ENCODE results near the gene TOR4A. TPM values are rescaled to one million over a fixed set of nuclear protein-coding genes. Genes with fewer than 3 reads are reported as not detected.

The TOR4A gene
- total RNA-seq, 1 donor from 2014 or later: 1.5 TPM

DNA sequence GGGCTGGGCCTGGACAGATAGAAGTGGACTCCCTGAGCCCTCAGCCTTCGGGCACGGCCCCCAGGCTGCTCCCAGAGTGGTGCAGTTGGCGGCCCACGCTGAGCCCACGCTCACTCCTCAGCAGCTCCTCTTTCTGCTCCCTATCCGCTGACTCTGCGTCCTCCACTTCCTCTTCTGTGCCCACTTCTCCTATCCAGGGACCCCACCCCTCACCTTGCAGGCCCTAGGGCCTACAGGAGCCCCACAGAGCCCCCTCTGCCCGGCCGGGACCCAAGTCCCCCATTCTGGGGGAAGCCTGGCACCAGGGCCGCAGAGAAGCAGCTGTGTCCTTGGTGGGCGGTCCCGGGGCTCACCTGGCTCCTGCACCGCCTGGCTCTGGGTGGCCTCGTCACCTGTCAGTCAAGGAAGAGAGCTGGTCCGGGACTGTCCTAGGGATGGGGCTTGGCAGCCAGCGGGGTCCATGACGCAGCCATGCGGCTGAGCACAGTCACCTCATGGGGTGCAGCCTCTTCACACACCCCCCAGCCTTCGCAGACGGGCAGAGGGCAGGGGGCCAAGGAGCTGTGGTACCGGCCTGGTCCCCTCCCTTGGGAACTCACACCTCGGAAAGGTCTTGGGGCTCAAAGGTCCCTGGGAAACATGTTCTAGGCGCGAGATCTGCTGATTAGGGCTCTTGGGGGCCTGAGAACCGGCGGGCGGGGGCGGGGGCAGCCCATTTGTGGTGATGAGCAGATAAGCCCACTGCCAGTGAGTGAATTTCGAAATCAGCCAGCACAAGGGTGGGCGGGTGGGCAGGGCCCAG, 29.9 kb downstream of the TOR4A start:
- H3K4me3 Mint-ChIP-seq (ENCODE audit: unreplicated experiment): no peak overlapping the region
- peaks cover 3% of the 10 kb centered on the region for H3K4me1 Mint-ChIP-seq (ENCODE audit: low read depth, unreplicated experiment)
- H3K27me3 Mint-ChIP-seq (ENCODE audit: unreplicated experiment): no peaks in the 10 kb centered on the region
- no peak overlapping the region for H3K27ac Mint-ChIP-seq (ENCODE audit: unreplicated experiment)
- H3K9me3 Mint-ChIP-seq (ENCODE audit: unreplicated experiment): peaks cover 4% of the 10 kb centered on the region
- TF ChIP-seq CTCF (IDR thresholded peaks at IDR 0.05; ENCODE audit: partially characterized antibody, unreplicated experiment): no peak
- DNase-seq: no peak
- H3K36me3 Mint-ChIP-seq (ENCODE audit: unreplicated experiment): no peaks in the 10 kb centered on the region

- DNase-seq: peak; percentile 69
- H3K27me3 Mint-ChIP-seq (ENCODE audit: unreplicated experiment): no peaks in the 10 kb centered on the region
- no peak for TF ChIP-seq CTCF (IDR thresholded peaks at IDR 0.05; ENCODE audit: partially characterized antibody, unreplicated experiment)
- H3K27ac Mint-ChIP-seq (ENCODE audit: unreplicated experiment): peak overlapping the region; percentile 38
- H3K36me3 Mint-ChIP-seq (ENCODE audit: unreplicated experiment): no peaks in the 10 kb centered on the region
- peaks cover 4% of the 10 kb centered on the region for H3K9me3 Mint-ChIP-seq (ENCODE audit: unreplicated experiment)
- peaks cover 3% of the 10 kb centered on the region for H3K4me1 Mint-ChIP-seq (ENCODE audit: low read depth, unreplicated experiment)
- H3K4me3 Mint-ChIP-seq (ENCODE audit: unreplicated experiment): no peak overlapping the region
Measured at GRCh38 chr9:137308057-137308619, 30.6 kb downstream of the TOR4A start.

- Mint-ChIP-seq H3K27me3 (ENCODE audit: unreplicated experiment) (no peaks in the 10 kb centered on the region), H3K4me3 (ENCODE audit: unreplicated experiment) (no peak overlapping the region), H3K4me1 (ENCODE audit: low read depth, unreplicated experiment) (peaks cover 5% of the 10 kb centered on the region), H3K9me3 (ENCODE audit: unreplicated experiment) (peaks cover 4% of the 10 kb centered on the region), H3K27ac (ENCODE audit: unreplicated experiment) (no peak overlapping the region), H3K36me3 (ENCODE audit: unreplicated experiment) (no peaks in the 10 kb centered on the region)
- TF ChIP-seq CTCF (IDR thresholded peaks at IDR 0.05; ENCODE audit: partially characterized antibody, unreplicated experiment): no peak
- no peak for DNase-seq
Measured at GRCh38 chr9:137309368-137310188, 32.1 kb downstream of the TOR4A start.

DNA sequence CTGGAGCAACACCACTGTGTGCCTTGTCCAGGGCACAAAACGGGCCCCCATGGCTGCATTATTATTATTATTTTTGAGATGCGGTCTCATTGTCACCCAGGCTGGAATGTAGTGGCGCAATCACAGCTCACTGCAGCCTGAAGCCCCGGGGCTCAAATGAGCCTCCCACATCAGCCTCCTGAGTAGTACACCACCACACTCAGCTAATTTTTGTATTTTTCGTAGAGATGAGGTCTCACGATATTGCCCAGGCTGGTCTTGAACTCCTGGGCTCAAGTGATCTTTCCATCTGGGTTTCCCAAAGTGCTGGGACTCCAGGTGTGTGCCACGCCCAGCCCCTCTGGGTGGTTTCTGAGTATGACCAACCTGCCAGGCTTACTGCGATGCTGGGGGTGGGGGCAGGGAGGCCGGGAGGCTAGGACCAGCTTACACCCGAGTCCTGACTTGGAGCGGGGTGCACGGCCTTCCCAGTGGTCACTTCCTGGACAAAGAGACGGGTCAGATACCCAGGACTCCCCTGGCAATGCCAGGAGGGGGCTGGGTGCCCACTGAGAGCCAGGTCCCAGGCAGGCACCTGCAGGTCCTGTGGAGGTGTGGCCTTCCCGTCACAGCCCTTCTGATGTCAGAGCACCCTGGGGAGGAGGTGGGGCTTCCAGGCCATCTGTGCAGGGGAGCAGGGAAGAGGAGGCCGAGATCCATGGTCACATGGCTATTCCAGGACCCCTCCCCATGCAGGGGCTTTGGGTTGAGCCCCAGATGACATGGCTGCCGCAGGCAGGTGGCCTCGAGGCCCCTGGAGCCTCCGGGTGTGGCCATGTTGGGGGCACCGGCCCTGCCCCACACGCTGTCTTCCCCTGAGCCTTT, 32.9 kb downstream of the TOR4A start:
- Mint-ChIP-seq H3K9me3 (ENCODE audit: unreplicated experiment) (peaks cover 4% of the 10 kb centered on the region), H3K27me3 (ENCODE audit: unreplicated experiment) (no peaks in the 10 kb centered on the region), H3K4me3 (ENCODE audit: unreplicated experiment) (no peak overlapping the region), H3K4me1 (ENCODE audit: low read depth, unreplicated experiment) (peaks cover 4% of the 10 kb centered on the region), H3K36me3 (ENCODE audit: unreplicated experiment) (no peaks in the 10 kb centered on the region), H3K27ac (ENCODE audit: unreplicated experiment) (no peak overlapping the region)
- peak; percentile 55 for DNase-seq
- no peak for TF ChIP-seq CTCF (IDR thresholded peaks at IDR 0.05; ENCODE audit: partially characterized antibody, unreplicated experiment)

Measured in glutamatergic neuron (in vitro differentiated cells).